B cell (primary cell): ENCODE measurements around the gene SKP2. TPM values are rescaled to one million over a fixed set of nuclear protein-coding genes. Genes with fewer than 3 reads are reported as not detected.

ENCODE experiments used
- ATAC-seq: fragments of 200-7000 bp; cut with Tn5 transposase; one replicate; pipeline ENCODE4 v1.10.0; 2021; ENCODE audit warnings: low read depth, mild to moderate bottlenecking, moderate number of reproducible peaks, moderate library complexity
- CTCF ChIA-PET: fragments of 350-600 bp; sonication (Branson Sonifier 250); formaldehyde crosslinking; loops from one replicate; lab custom pipeline; 2021; ENCODE audit warnings: antibody characterized with exemption, inconsistent platforms; lab: Charles Lee
- POLR2A ChIA-PET: fragments of 350-600 bp; sonication (Branson Sonifier 250); formaldehyde crosslinking; loops from one replicate; lab custom pipeline; 2021; ENCODE audit warnings: antibody characterized with exemption; lab: Charles Lee
- DNase-seq: peaks from one replicate; pipeline ENCODE4 v3.0.0; 2013
- H2AFZ ChIP-seq: 2 replicates; pipeline ENCODE4 v1.6.1; 2012; ENCODE audit warnings: mild to moderate bottlenecking, low read depth, low read length; ENCODE audit not compliant: insufficient read depth, poor library complexity, severe bottlenecking
- H3K27ac ChIP-seq, 2 donors: 1 replicate in 1 of 2; 2 replicates in 1 of 2; pipeline ENCODE4 v1.5.1; 2012 to 2013; ENCODE audit warnings: low read length in 2 of 2, mild to moderate bottlenecking in 2 of 2, moderate library complexity in 1 of 2
- H3K27me3 ChIP-seq, 4 experiments: fragments of 200-600 bp in 1 of 4; sonication (generic) in 1 of 4; replicated peaks in 1 of 4; 1 replicate in 2 of 4; 2 replicates in 2 of 4; pipeline versions ENCODE4 v1.6.1 to v1.7.0; 2013 to 2016; ENCODE audit warnings: low read length in 3 of 4, mild to moderate bottlenecking in 2 of 4, mixed read lengths in 1 of 4, moderate library complexity in 1 of 4; ENCODE audit not compliant: insufficient read depth in 4 of 4, control insufficient read depth in 3 of 4; ENCODE audit errors: control extremely low read depth in 1 of 4
- H3K36me3 ChIP-seq, 2 experiments: replicated peaks in 1 of 2; 1 replicate in 1 of 2; 2 replicates in 1 of 2; pipeline versions ENCODE4 v1.6.1 to v1.7.1; 2013; ENCODE audit warnings: low read length in 1 of 2; ENCODE audit not compliant: insufficient read depth in 2 of 2, control insufficient read depth in 1 of 2; ENCODE audit errors: control extremely low read depth in 1 of 2, extremely low read depth in 1 of 2
- H3K4me1 ChIP-seq, 2 donors: fragments of 200-600 bp in 1 of 2; sonication (generic) in 1 of 2; 1 replicate in 1 of 2; 2 replicates in 1 of 2; pipeline versions ENCODE4 v1.5.1 to v1.6.1; 2013 to 2017; ENCODE audit warnings: low read length in 2 of 2; ENCODE audit not compliant: control insufficient read depth in 2 of 2, insufficient read depth in 2 of 2
- H3K4me2 ChIP-seq: replicated peaks from 2 replicates; pipeline ENCODE3; 2012; ENCODE audit warnings: mild to moderate bottlenecking, low read depth, low read length; ENCODE audit not compliant: poor library complexity, severe bottlenecking
- H3K4me3 ChIP-seq, 5 experiments: fragments of 200-600 bp in 1 of 5; sonication (generic) in 1 of 5; 1 replicate in 3 of 5; 2 replicates in 2 of 5; pipeline versions ENCODE4 v1.5.1 to v1.7.0; 2011 to 2016; ENCODE audit warnings: low read length in 4 of 5, mild to moderate bottlenecking in 4 of 5, low read depth in 2 of 5, control low read depth in 1 of 5, moderate library complexity in 1 of 5; ENCODE audit not compliant: insufficient read depth in 1 of 5; ENCODE audit errors: control extremely low read depth in 1 of 5, extremely low read depth in 1 of 5
- H3K79me2 ChIP-seq: fragments of 200-600 bp; sonication (generic); one replicate; pipeline ENCODE4 v1.6.0; 2016; ENCODE audit warnings: low read length; ENCODE audit not compliant: control insufficient read depth, insufficient read depth
- H3K9ac ChIP-seq: fragments of 200-600 bp; sonication (generic); 2 replicates; pipeline ENCODE4 v1.6.1; 2017; ENCODE audit warnings: mild to moderate bottlenecking, low read length, moderate library complexity
- H3K9me3 ChIP-seq, 3 donors: one replicate each; pipeline versions ENCODE4 v1.6.1 to v1.7.1; 2013; ENCODE audit warnings: low read length in 2 of 3; ENCODE audit not compliant: control insufficient read depth in 2 of 3, insufficient read depth in 1 of 3; ENCODE audit errors: control extremely low read depth in 1 of 3
- H4K20me1 ChIP-seq: 2 replicates; pipeline ENCODE4 v1.6.0; 2012; ENCODE audit warnings: mild to moderate bottlenecking, low read length; ENCODE audit not compliant: insufficient read depth, control insufficient read depth, poor library complexity, severe bottlenecking
- H3K27ac Mint-ChIP-seq: one replicate; pipeline ENCODE4 v1.8.0; 2021; ENCODE audit warnings: mixed read lengths
- H3K27me3 Mint-ChIP-seq: one replicate; pipeline ENCODE4 v1.8.0; 2021; ENCODE audit warnings: mixed read lengths
- H3K4me1 Mint-ChIP-seq: one replicate; pipeline ENCODE4 v1.8.0; 2021; ENCODE audit warnings: mixed read lengths
- H3K4me3 Mint-ChIP-seq: one replicate; pipeline ENCODE4 v1.8.0; 2021; ENCODE audit warnings: mixed read lengths
- H3K9me3 Mint-ChIP-seq: one replicate; pipeline ENCODE4 v1.8.0; 2022; ENCODE audit warnings: mixed read lengths; ENCODE audit not compliant: insufficient read depth
- CTCF ChIP-seq: fragments of 200-600 bp; IDR thresholded peaks from one replicate; pipeline ENCODE4 v1.8.0; 2022; ENCODE audit warnings: antibody characterized with exemption, mild to moderate bottlenecking
- EZH2 ChIP-seq: IDR thresholded peaks from 2 replicates; pipeline ENCODE4 v1.6.1; 2012; ENCODE audit warnings: borderline replicate concordance, low read depth, mild to moderate bottlenecking, moderate library complexity, low read length; ENCODE audit not compliant: insufficient read depth, poor library complexity, severe bottlenecking
- WGBS: methylation state at CpG from one replicate; pipeline ENCODE4 v1.1.5; 2013; ENCODE audit warnings: missing lambda C conversion rate; ENCODE audit not compliant: insufficient coverage; 5-methylcytosine and 5-hydroxymethylcytosine counted together
- intact Hi-C: fragments of 100-400 bp; cut with micrococcal nuclease; formaldehyde crosslinking; loops from one replicate; pipeline ENCODE4 v1.10.0; 2022
- polyA plus RNA-seq: library from polyadenylated mRNA; depleted of rRNA; stranded (reverse); fragments of >200 nt; gene quantifications from 2 replicates; pipeline ENCODE4 v1.2.3, GENCODE V29; 2012
- total RNA-seq, 2 donors: library from RNA; stranded (reverse); fragments of 120-200 nt in 1 of 2; gene quantifications; 1 replicate in 1 of 2; 2 replicates in 1 of 2; pipeline versions ENCODE4 v1.2.3 to v1.2.4, GENCODE V29; 2013 to 2022

Gene SKP2
- total and polyA plus RNA-seq, 2 donors (not counting 1 experiment from before 2014, with no cell fraction given), result 26.7 to 27.1 TPM

GRCh38 chr5:36152324-36153297 is 700 bp downstream of the SKP2 start:
- Histone ChIP-seq H4K20me1 (no peaks in the 10 kb centered on the region), H2AFZ (peak overlapping the region; percentile 81), H3K27ac (peak overlapping the region in 1 of 2 donors; percentile 46), H3K4me3 (peak overlapping the region; percentile 67 to 82 (median 78)), H3K36me3 (peaks cover 1 to 19% of the 10 kb centered on the region in 2 experiments), H3K27me3 (no peaks in the 10 kb centered on the region), H3K9ac (peak overlapping the region; percentile 66), H3K4me1 (peaks cover 19 to 25% of the 10 kb centered on the region in 2 donors), H3K79me2 (peaks cover 95% of the 10 kb centered on the region), H3K4me2 (peak overlapping the region; percentile 87), H3K9me3 (no peaks in the 10 kb centered on the region)
- peak overlapping the region; percentile 95 for H3K4me3 Mint-ChIP-seq
- ChIA-PET POLR2A (interaction anchor here (1.0 to 2.3 kb wide), 2 partner anchors 89 to 572 kb away, joined by 3 to 15 read pairs; partner anchors contain the start of gene NADK2), CTCF (interaction anchor here (0.8 to 2.8 kb wide), 3 partner anchors 12 to 89 kb away, joined by 3 to 16 read pairs (median 5); partner anchors contain the start of gene NADK2)
- H3K27me3 Mint-ChIP-seq, result no peaks in the 10 kb centered on the region
- 9% methylated on average over 20 of the region's 24 CpGs for WGBS
- TF ChIP-seq CTCF (no peak), EZH2 (no peak)
- H3K27ac Mint-ChIP-seq, result peak overlapping the region; percentile 87
- H3K4me1 Mint-ChIP-seq, result peaks cover 45% of the 10 kb centered on the region
- no peak for DNase-seq
- H3K9me3 Mint-ChIP-seq, result no peaks in the 10 kb centered on the region
- ATAC-seq, result no peak
- intact Hi-C loops, result loop anchor here (1.0 to 2.0 kb wide), 3 partner anchors 90 to 724 kb away; partner anchors contain the start of gene NIPBL
